Bronchial epithelial cell (primary cell): ENCODE results near the gene CXorf65. TPM values are rescaled to one million over a fixed set of nuclear protein-coding genes. Genes with fewer than 3 reads are reported as not detected.

Source experiments
- DNase-seq: peaks from one replicate; pipeline ENCODE4 v3.0.0-alpha.2; 2010; ENCODE audit warnings: low read depth
- FAIRE-seq: peaks from 2 replicates; lab custom pipeline; 2011; peaks lifted over from hg19 to GRCh38; lab: Jason Lieb, UNC
- H3K27me3 ChIP-seq: 2 replicates; pipeline ENCODE4 v1.5.1; 2011; ENCODE audit warnings: low read length; ENCODE audit not compliant: control insufficient read depth, insufficient read depth
- H3K36me3 ChIP-seq: 2 replicates; pipeline ENCODE4 v1.5.1; 2011; ENCODE audit warnings: low read length; ENCODE audit not compliant: control insufficient read depth, insufficient read depth
- H3K4me3 ChIP-seq: 2 replicates; pipeline ENCODE4 v1.5.1; 2011; ENCODE audit warnings: mild to moderate bottlenecking, low read depth, low read length, control low read depth
- CTCF ChIP-seq: IDR thresholded peaks from 2 replicates; pipeline ENCODE4 v1.5.1; 2011; ENCODE audit warnings: mild to moderate bottlenecking, moderate library complexity, low read length, control low read depth, inconsistent platforms; ENCODE audit not compliant: insufficient read depth, severe bottlenecking
- total RNA-seq: library from RNA; depleted of rRNA; stranded (reverse); fragments of >200 nt; gene quantifications from 2 replicates; pipeline ENCODE4 v1.2.1, GENCODE V29; 2014

The CXorf65 gene
- not detected in 2 replicates for total RNA-seq

GRCh38 chrX:71106427-71106826, at the start of gene CXorf65:
Gene CXorf65, minus strand, starts transcription at chrX:71106740. Its CDS starts 184 bp downstream, at chrX:71106556.
- no peaks in the 10 kb centered on the region for H3K27me3 ChIP-seq
- no peak for FAIRE-seq
- DNase-seq, result no peak
- no peak for TF ChIP-seq CTCF
- H3K36me3 ChIP-seq, result no peaks in the 10 kb centered on the region
- no peak within 1 kb of the TSS for H3K4me3 ChIP-seq

GRCh38 chrX:71154641-71155040, 48.1 kb upstream of the CXorf65 start:
- TF ChIP-seq CTCF, result no peak
- Histone ChIP-seq H3K27me3 (no peaks in the 10 kb centered on the region), H3K4me3 (no peak overlapping the region), H3K36me3 (no peaks in the 10 kb centered on the region)
- FAIRE-seq (no peak), DNase-seq (no peak)

GRCh38 chrX:71154196-71154595, 47.7 kb upstream of the CXorf65 start:
- H3K36me3 ChIP-seq, result no peaks in the 10 kb centered on the region
- no peak overlapping the region for H3K4me3 ChIP-seq
- FAIRE-seq (no peak), DNase-seq (no peak)
- H3K27me3 ChIP-seq, result no peaks in the 10 kb centered on the region
- TF ChIP-seq CTCF, result no peak

GRCh38 chrX:71151366-71151765, 44.8 kb upstream of the CXorf65 start:
- no peak for TF ChIP-seq CTCF
- H3K36me3 ChIP-seq, result no peaks in the 10 kb centered on the region
- DNase-seq (no peak), FAIRE-seq (no peak)
- no peak overlapping the region for H3K4me3 ChIP-seq
- no peaks in the 10 kb centered on the region for H3K27me3 ChIP-seq

- no peak for TF ChIP-seq CTCF
- no peaks in the 10 kb centered on the region for H3K36me3 ChIP-seq
- no peaks in the 10 kb centered on the region for H3K27me3 ChIP-seq
- no peak overlapping the region for H3K4me3 ChIP-seq
- FAIRE-seq, result no peak
- no peak for DNase-seq
Measured at GRCh38 chrX:71148278-71148663, 41.7 kb upstream of the CXorf65 start.
